PC-3 (cell line): ENCODE results near the gene SMIM22.

Experiments used
- EZH2 ChIP-seq: fragments of 300-600 bp; sonication (generic); IDR thresholded peaks from one replicate; pipeline ENCODE4 v1.6.1; 2017; ENCODE audit warnings: antibody characterized with exemption, mild to moderate bottlenecking, low read length; ENCODE audit not compliant: unreplicated experiment
- TF ChIP-seq, protein P1 (sequence below): fragments of 300-600 bp; sonication (generic); conservative IDR thresholded peaks from 2 replicates; pipeline ENCODE4 v1.5.1; 2017; ENCODE audit warnings: antibody characterized with exemption, low read depth, mild to moderate bottlenecking, low read length

GRCh38 chr16:4799171-4799855 lies 4.1 kb downstream of the SMIM22 start:
- TF ChIP-seq, protein P1, sequence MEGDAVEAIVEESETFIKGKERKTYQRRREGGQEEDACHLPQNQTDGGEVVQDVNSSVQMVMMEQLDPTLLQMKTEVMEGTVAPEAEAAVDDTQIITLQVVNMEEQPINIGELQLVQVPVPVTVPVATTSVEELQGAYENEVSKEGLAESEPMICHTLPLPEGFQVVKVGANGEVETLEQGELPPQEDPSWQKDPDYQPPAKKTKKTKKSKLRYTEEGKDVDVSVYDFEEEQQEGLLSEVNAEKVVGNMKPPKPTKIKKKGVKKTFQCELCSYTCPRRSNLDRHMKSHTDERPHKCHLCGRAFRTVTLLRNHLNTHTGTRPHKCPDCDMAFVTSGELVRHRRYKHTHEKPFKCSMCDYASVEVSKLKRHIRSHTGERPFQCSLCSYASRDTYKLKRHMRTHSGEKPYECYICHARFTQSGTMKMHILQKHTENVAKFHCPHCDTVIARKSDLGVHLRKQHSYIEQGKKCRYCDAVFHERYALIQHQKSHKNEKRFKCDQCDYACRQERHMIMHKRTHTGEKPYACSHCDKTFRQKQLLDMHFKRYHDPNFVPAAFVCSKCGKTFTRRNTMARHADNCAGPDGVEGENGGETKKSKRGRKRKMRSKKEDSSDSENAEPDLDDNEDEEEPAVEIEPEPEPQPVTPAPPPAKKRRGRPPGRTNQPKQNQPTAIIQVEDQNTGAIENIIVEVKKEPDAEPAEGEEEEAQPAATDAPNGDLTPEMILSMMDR, result no peak
- no peak for TF ChIP-seq EZH2
